Measurements from ENCODE around the gene RAB3GAP2.
"Not testable (repeated sequence)": the region's sequence is repeated elsewhere in the genome, so short reads cannot be mapped to it uniquely, and the experiment has no call there.

Gene RAB3GAP2

GRCh38 chr1:220269036-220269435 is 3.2 kb downstream of the RAB3GAP2 start:
- H3K27ac ChIP-seq = no peak overlapping the region
- TF ChIP-seq ZFX (IDR thresholded peaks at IDR 0.05) (no peak), CTCF (conservative IDR thresholded peaks at IDR 0.05) (no peak)

- TF ChIP-seq ZFX (IDR thresholded peaks at IDR 0.05) = no peak
- TF ChIP-seq CTCF (conservative IDR thresholded peaks at IDR 0.05) = no peak
- H3K27ac ChIP-seq = no peak overlapping the region
Observed at GRCh38 chr1:220267630-220268029, 4.6 kb downstream of the RAB3GAP2 start.

- H3K27ac ChIP-seq = not testable (repeated sequence)
Observed at GRCh38 chr1:220260228-220260627, 12.0 kb downstream of the RAB3GAP2 start.

- not testable (repeated sequence) for H3K27ac ChIP-seq
Observed at GRCh38 chr1:220259756-220260155, 12.5 kb downstream of the RAB3GAP2 start.

GRCh38 chr1:220256194-220256593 is 16.1 kb downstream of the RAB3GAP2 start:
- H3K27ac ChIP-seq = not testable (repeated sequence)

- no peak for TF ChIP-seq ZFX (IDR thresholded peaks at IDR 0.05)
- TF ChIP-seq CTCF (conservative IDR thresholded peaks at IDR 0.05) = no peak
Observed at GRCh38 chr1:220255204-220255603, 17.0 kb downstream of the RAB3GAP2 start.

GRCh38 chr1:220253290-220253689 is 19.0 kb downstream of the RAB3GAP2 start:
- not testable (repeated sequence) for H3K27ac ChIP-seq

More at GRCh38 chr1:220255204-220255603, 17.0 kb downstream of the RAB3GAP2 start:
- H3K27ac ChIP-seq = no peak overlapping the region

GRCh38 chr1:220251272-220251671 is 21.0 kb downstream of the RAB3GAP2 start:
- H3K27ac ChIP-seq = no peak overlapping the region
- no peak for TF ChIP-seq CTCF (conservative IDR thresholded peaks at IDR 0.05)
- no peak for TF ChIP-seq ZFX (IDR thresholded peaks at IDR 0.05)

- no peak for TF ChIP-seq CTCF (conservative IDR thresholded peaks at IDR 0.05)
- H3K27ac ChIP-seq = no peak overlapping the region
Observed at GRCh38 chr1:220250681-220251080, 21.6 kb downstream of the RAB3GAP2 start.

- no peak overlapping the region for H3K27ac ChIP-seq
- TF ChIP-seq CTCF (conservative IDR thresholded peaks at IDR 0.05) = no peak
- no peak for TF ChIP-seq ZFX (IDR thresholded peaks at IDR 0.05)
Observed at GRCh38 chr1:220249522-220249921, 22.7 kb downstream of the RAB3GAP2 start.

GRCh38 chr1:220248715-220249265 is 23.5 kb downstream of the RAB3GAP2 start:
- H3K27ac ChIP-seq = not testable (repeated sequence)

- H3K27ac ChIP-seq = not testable (repeated sequence)
Observed at GRCh38 chr1:220245900-220246299, 26.4 kb downstream of the RAB3GAP2 start.
